HG02938 (cell line): Measurements from ENCODE around the gene ACSF3.
"Not testable (repeated sequence)": the region's sequence is repeated elsewhere in the genome, so short reads cannot be mapped to it uniquely, and the experiment has no call there.

Experiments used
- ATAC-seq: cut with Tn5 transposase; IDR thresholded peaks from one replicate; pipeline ENCODE4 v1.9.1; 2021; ENCODE audit warnings: mild to moderate bottlenecking, moderate library complexity; ENCODE audit not compliant: unreplicated experiment

Gene ACSF3

GRCh38 chr16:89185887-89186592, 92.4 kb downstream of the ACSF3 start:
- not testable (repeated sequence) for ATAC-seq

- ATAC-seq: not testable (repeated sequence)
Measured at GRCh38 chr16:89186593-89187031, 93.0 kb downstream of the ACSF3 start.

- ATAC-seq: no peak
Measured at GRCh38 chr16:89187032-89187769, 93.5 kb downstream of the ACSF3 start.

GRCh38 chr16:89187770-89188392, 94.2 kb downstream of the ACSF3 start:
- ATAC-seq: no peak

- not testable (repeated sequence) for ATAC-seq
Measured at GRCh38 chr16:89188471-89189357, 95.1 kb downstream of the ACSF3 start.

- ATAC-seq: no peak
Measured at GRCh38 chr16:89189358-89190025, 95.8 kb downstream of the ACSF3 start.

- no peak for ATAC-seq
Measured at GRCh38 chr16:89190150-89190958, 96.7 kb downstream of the ACSF3 start.

- ATAC-seq: no peak
Measured at GRCh38 chr16:89191033-89191900, 97.6 kb downstream of the ACSF3 start.

- ATAC-seq: no peak
Measured at GRCh38 chr16:89191901-89192185, 98.2 kb downstream of the ACSF3 start.

- ATAC-seq: not testable (repeated sequence)
Measured at GRCh38 chr16:89192186-89192955, 98.7 kb downstream of the ACSF3 start.

- no peak for ATAC-seq
Measured at GRCh38 chr16:89192956-89193575, 99.4 kb downstream of the ACSF3 start.

- no peak for ATAC-seq
Measured at GRCh38 chr16:89193576-89194293, 100.1 kb downstream of the ACSF3 start.

GRCh38 chr16:89194340-89195311, 101.0 kb downstream of the ACSF3 start:
- no peak for ATAC-seq

GRCh38 chr16:89195521-89196171, 102.0 kb downstream of the ACSF3 start:
- no peak for ATAC-seq

- no peak for ATAC-seq
Measured at GRCh38 chr16:89197033-89197632, 103.5 kb downstream of the ACSF3 start.
